ENCODE data around the gene SH3RF3. TPM values are rescaled to one million over a fixed set of nuclear protein-coding genes. Genes with fewer than 3 reads are reported as not detected.

Gene SH3RF3
- total RNA-seq, 1 donor from 2014 or later, result 7.4 TPM

DNA sequence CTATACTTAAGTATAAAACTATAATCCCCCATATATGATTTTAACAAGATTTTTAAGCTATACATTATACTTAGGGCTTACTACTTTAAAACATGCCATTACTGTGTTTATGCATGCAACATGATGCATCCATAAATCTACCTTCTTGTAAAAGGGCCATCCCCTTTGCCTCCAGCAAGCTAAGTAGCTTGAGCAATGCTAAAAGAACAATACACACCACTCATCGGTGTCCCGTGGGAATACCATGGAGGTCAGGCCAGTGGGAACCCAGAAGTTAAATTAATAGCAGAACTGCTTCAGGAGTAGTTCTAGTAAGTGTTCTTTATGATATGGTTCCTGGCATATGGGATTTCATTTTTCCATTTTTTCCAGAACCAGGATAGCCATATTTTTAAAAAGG is 37.8 kb downstream of the SH3RF3 start:
- intact Hi-C loops (cut with DNase I), result no loop called here
- no peaks in the 10 kb centered on the region for H3K36me3 ChIP-seq

DNA sequence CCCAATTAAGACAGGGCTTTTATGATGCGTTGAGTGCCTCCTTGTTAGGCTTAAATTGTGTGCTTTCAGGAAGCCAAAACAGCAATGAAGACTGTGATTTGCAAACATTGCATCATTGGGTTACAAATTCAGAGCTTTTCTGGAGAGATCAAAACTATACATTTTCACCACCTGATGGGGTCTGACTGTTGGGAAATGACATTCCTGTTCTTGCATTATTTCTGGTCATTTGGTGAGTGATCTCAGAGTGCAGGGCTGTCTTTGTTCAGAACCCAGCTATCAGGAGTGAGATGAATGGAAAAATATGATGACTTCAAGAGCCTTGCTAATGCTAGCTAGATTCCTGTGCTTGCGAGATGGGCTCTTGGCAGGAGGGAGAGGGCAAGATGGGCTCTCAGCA is 39.1 kb downstream of the SH3RF3 start:
- no peak overlapping the region for H3K27ac ChIP-seq
- intact Hi-C loops (cut with DNase I), result no loop called here
- no peak for ATAC-seq
- H3K27me3 ChIP-seq, result no peaks in the 10 kb centered on the region
- H3K36me3 ChIP-seq, result no peaks in the 10 kb centered on the region
- no peak overlapping the region for H3K4me3 ChIP-seq
- DNase-seq, result no peak
- H3K4me1 ChIP-seq, result peaks cover 46% of the 10 kb centered on the region
- no peaks in the 10 kb centered on the region for H3K9me3 ChIP-seq
- TF ChIP-seq, protein P1, sequence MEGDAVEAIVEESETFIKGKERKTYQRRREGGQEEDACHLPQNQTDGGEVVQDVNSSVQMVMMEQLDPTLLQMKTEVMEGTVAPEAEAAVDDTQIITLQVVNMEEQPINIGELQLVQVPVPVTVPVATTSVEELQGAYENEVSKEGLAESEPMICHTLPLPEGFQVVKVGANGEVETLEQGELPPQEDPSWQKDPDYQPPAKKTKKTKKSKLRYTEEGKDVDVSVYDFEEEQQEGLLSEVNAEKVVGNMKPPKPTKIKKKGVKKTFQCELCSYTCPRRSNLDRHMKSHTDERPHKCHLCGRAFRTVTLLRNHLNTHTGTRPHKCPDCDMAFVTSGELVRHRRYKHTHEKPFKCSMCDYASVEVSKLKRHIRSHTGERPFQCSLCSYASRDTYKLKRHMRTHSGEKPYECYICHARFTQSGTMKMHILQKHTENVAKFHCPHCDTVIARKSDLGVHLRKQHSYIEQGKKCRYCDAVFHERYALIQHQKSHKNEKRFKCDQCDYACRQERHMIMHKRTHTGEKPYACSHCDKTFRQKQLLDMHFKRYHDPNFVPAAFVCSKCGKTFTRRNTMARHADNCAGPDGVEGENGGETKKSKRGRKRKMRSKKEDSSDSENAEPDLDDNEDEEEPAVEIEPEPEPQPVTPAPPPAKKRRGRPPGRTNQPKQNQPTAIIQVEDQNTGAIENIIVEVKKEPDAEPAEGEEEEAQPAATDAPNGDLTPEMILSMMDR (IDR thresholded peaks at IDR 0.05), result no peak

More for the DNA sequence above, 37.8 kb downstream of the SH3RF3 start:
- H3K27ac ChIP-seq, result no peak overlapping the region
- no peaks in the 10 kb centered on the region for H3K27me3 ChIP-seq
- no peak for DNase-seq
- no peak overlapping the region for H3K4me3 ChIP-seq
- peaks cover 34% of the 10 kb centered on the region for H3K4me1 ChIP-seq
- H3K9me3 ChIP-seq, result no peaks in the 10 kb centered on the region
- TF ChIP-seq, protein P1 (IDR thresholded peaks at IDR 0.05), result no peak
- no peak for ATAC-seq

DNA sequence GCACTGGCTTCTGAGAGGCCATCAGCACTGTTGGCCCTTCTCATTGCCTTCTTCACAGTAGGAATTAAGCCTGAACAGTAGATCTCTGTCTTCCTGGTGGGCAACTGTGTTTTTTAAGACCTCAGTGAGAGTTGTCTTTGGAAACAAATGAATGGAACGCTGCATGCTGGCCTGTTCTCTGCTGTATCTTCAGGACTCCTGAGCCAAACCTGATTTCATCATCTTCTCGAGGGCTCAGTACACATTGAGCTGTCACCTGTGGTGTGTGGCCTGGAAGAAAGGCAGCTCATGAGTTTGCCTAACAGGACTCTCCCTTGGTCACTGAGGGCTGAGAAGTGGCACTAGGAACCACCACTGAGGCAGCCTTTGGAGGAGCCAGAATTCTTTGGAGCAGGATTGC is 39.7 kb downstream of the SH3RF3 start:
- H3K27me3 ChIP-seq, result no peaks in the 10 kb centered on the region
- no peak overlapping the region for H3K27ac ChIP-seq
- ATAC-seq, result peak; percentile 47
- H3K9me3 ChIP-seq, result no peaks in the 10 kb centered on the region
- peaks cover 52% of the 10 kb centered on the region for H3K4me1 ChIP-seq
- DNase-seq, result no peak
- TF ChIP-seq, protein P1 (IDR thresholded peaks at IDR 0.05), result no peak
- intact Hi-C loops (cut with DNase I), result no loop called here
- H3K36me3 ChIP-seq, result no peaks in the 10 kb centered on the region
- no peak overlapping the region for H3K4me3 ChIP-seq

DNA sequence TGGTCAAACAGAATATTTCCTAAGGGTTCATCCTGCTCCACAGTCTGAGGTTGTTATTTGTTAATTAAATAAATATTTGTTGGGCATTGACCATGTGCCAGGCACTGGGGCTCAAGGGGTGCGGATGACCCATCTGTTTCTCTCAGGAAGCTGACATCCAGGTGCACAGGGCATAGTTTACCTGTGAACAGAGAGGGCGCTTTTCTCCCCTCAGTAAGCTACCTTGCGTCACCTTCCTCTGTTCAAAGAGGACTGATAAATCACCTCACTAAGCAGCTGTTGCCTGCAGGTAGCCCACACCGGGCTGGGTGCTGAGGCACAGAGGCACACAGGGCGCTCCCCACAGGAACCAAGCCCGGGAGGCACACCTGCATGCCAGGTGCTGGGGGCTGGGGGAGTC is 41.6 kb downstream of the SH3RF3 start:
- H3K4me1 ChIP-seq, result peaks cover 47% of the 10 kb centered on the region
- H3K27me3 ChIP-seq, result no peaks in the 10 kb centered on the region
- intact Hi-C loops (cut with DNase I), result no loop called here
- H3K27ac ChIP-seq, result peak overlapping the region; percentile 82
- ATAC-seq (no peak), DNase-seq (no peak)
- TF ChIP-seq, protein P1 (IDR thresholded peaks at IDR 0.05), result no peak
- no peak overlapping the region for H3K4me3 ChIP-seq
- H3K36me3 ChIP-seq, result no peaks in the 10 kb centered on the region
- H3K9me3 ChIP-seq, result no peaks in the 10 kb centered on the region

DNA sequence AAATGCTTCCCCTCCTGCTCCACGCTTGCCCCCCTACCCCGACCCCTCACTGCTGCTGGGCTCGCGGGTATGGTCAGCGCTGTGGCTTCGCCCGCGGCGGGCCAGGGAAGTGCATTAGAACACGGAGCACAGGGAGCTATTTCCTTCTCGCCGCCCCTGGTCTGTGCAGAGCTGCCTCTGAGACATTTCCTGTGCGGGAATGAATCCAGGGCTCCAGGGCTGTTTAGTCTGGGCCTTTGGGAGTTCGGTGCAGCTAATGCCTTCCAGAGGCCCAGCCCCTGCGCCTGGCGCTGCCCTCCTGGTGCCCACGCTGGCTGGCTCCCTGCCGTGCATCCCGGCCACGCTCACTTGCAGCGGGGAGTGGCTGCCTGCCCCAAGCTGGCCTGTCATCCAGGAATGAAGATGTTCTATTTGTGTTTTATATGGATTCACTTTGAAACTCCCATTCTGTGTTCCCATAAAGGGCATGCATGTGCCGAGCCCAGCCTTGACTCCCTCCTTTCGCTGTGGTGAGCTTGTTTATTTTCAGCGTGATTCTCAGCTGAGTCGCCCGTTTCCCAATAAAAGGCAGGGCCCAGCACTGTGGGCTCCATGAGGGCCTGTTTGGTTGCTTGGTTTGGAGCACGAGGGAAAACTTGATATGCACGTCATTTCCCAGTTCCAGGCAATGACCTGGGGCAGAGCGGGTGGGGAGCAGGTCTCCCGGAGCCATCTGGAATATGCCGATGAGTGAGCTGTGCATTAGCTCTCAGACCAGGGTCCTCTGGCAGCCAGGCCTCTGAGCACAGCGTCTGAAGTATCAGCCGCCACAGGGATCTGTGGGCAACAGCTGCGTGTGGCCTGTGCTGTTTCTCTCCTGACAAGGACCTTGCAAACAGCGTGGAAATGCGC is 42.7 kb downstream of the SH3RF3 start:
- H3K4me1 ChIP-seq, result peaks cover 48% of the 10 kb centered on the region
- H3K4me3 ChIP-seq, result no peak overlapping the region
- peak overlapping the region; percentile 82 for H3K27ac ChIP-seq
- intact Hi-C loops (cut with DNase I), result no loop called here
- no peaks in the 10 kb centered on the region for H3K27me3 ChIP-seq
- H3K9me3 ChIP-seq, result no peaks in the 10 kb centered on the region
- ATAC-seq (peak; percentile 69), DNase-seq (no peak)
- TF ChIP-seq, protein P1 (IDR thresholded peaks at IDR 0.05), result peak; percentile 31
- no peaks in the 10 kb centered on the region for H3K36me3 ChIP-seq
